ENCODE results near the gene KLF4.
A peak's percentile ranks its signal among the peaks of the same experiment; 100 is the strongest.

KLF4 gene

DNA sequence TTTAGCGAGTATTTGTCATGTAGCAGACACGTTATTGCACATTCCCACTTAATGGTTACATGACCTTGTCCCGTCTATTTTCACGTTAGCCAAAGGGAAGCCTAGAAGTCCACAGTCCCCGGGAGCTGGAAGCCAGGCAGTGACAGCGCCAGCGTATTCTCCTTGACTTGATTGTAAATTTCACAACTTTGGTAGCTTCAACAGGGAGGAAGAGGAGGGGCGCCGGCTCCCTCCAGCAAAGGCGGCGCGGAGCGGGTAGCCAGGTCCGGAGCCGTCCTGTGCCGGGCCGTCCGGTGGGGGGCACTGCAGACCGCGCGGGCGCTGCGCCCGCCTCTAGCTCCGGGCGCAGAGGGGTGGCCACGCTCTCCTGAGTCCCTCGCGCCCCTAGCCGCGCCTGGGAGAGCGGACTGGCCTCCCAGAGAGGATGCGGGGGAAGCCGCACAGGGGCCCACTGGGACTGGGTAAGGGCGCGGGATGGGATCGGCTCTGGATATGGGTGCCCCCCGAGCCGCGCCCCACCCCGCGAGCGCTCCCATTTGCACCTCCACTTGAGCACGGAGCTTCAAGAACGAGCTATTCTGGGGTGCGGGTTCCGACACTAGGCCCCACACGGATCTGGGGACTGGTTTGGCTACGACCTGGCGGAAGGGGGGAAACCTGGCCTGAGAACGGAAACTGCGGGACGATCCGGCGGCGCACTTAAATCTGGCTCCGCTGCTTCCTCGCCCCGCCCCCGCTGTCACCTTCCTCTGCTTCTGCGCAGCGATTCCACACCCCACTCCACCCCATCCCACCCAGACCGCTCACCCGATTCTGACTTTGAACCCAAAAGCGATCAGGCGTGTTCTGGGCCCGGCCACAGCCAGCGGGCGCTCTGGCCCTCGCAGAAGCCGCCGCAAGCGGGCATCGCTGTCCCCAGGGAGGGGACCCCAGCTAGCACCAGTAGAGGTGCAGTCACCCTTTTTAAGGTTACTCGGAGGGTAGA is 23.8 kb downstream of the KLF4 start:
- no peak for DNase-seq (ENCODE audit: low read depth)
- TF ChIP-seq, protein P1, sequence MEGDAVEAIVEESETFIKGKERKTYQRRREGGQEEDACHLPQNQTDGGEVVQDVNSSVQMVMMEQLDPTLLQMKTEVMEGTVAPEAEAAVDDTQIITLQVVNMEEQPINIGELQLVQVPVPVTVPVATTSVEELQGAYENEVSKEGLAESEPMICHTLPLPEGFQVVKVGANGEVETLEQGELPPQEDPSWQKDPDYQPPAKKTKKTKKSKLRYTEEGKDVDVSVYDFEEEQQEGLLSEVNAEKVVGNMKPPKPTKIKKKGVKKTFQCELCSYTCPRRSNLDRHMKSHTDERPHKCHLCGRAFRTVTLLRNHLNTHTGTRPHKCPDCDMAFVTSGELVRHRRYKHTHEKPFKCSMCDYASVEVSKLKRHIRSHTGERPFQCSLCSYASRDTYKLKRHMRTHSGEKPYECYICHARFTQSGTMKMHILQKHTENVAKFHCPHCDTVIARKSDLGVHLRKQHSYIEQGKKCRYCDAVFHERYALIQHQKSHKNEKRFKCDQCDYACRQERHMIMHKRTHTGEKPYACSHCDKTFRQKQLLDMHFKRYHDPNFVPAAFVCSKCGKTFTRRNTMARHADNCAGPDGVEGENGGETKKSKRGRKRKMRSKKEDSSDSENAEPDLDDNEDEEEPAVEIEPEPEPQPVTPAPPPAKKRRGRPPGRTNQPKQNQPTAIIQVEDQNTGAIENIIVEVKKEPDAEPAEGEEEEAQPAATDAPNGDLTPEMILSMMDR (IDR thresholded peaks at IDR 0.05; ENCODE audit: low read depth, low read length, missing control alignments), result peak; percentile 51
- H3K4me3 ChIP-seq (ENCODE audit: low read depth, low read length), result no peak overlapping the region

DNA sequence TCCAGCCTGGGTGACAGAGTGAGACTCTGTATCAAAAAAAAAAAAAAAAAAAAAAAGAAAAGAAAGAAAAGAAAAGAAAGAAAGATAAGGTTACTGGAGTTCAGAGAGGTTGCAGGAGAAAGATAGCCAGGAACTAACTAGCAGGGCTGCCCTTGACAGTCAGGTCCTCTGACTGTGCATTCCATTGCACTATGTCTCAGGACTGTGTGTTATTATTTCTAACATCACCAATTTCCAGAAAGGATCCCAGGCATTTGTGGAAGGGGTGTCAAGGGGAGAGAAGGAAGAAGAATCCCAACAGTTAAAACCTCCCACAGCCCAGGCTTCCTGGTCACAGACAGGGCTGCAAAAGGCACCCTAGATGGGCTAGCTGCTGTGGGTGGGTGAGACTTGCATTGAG is 25.1 kb downstream of the KLF4 start:
- DNase-seq (ENCODE audit: low read depth), result no peak
- H3K4me3 ChIP-seq (ENCODE audit: low read depth, low read length), result no peak overlapping the region
- TF ChIP-seq, protein P1 (IDR thresholded peaks at IDR 0.05; ENCODE audit: low read depth, low read length, missing control alignments), result no peak

DNA sequence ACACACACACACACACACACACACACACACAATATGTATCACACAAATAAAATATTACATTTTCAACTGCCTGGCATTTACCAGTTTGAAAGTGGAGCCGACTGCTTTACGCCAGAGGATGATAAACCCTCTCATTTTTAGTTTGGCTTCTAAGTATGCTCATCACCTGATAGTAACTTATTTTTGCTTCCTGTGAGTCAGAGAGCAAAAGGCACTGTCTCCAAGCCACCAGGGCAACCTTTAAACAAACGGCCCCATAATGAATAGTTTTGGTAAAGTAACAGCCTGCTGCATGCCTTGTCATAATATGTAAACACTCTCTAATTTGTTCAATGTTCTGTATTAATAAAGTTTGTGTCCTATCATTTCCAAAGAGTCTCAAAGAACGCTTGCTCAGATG is 26.9 kb downstream of the KLF4 start:
- H3K4me3 ChIP-seq (ENCODE audit: low read depth, low read length), result no peak overlapping the region
- no peak for DNase-seq (ENCODE audit: low read depth)
- TF ChIP-seq, protein P1 (IDR thresholded peaks at IDR 0.05; ENCODE audit: low read depth, low read length, missing control alignments), result no peak

DNA sequence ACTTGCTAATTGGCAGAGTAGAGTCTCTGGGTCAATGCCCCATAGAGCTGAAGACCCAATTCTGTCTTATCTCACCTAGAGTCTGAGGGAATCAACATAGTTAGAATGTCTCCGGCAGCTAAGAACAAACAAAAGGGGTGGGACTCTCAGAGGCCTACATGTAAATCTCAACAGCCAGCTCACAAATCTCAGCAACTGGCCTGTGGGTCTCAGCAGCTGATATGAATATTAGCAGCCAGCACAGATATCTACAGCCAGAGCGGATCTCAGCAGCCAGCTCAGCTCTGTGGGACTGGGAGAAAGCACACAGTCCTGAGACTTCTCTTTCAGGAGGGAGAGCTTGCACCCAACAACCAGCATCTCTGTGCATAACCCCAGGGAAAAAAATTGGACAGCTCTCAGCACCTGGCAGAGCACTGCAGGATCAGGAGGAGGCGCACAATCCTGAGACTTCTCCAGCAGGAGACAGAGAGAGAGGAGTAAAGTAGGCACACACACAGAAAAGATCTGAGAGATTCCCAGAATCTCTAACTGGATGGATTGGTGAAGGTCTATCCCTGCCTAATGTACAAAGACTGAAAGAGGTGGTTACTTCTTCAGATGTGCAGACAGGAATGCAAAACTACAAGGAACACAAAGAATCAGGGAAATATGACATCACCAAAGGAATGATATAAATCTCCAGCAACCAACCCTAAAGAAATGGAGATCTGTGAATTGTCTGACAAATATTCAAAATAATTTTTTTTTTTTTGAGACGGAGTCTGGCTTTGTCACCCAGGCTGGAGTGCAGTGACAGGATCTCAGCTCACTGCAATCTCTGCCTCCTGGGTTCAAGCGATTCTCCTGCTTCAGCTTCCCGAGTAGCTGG is 29.2 kb downstream of the KLF4 start:
- TF ChIP-seq, protein P1 (IDR thresholded peaks at IDR 0.05; ENCODE audit: low read depth, low read length, missing control alignments), result no peak
- H3K4me3 ChIP-seq (ENCODE audit: low read depth, low read length), result no peak overlapping the region
- DNase-seq (ENCODE audit: low read depth), result no peak

DNA sequence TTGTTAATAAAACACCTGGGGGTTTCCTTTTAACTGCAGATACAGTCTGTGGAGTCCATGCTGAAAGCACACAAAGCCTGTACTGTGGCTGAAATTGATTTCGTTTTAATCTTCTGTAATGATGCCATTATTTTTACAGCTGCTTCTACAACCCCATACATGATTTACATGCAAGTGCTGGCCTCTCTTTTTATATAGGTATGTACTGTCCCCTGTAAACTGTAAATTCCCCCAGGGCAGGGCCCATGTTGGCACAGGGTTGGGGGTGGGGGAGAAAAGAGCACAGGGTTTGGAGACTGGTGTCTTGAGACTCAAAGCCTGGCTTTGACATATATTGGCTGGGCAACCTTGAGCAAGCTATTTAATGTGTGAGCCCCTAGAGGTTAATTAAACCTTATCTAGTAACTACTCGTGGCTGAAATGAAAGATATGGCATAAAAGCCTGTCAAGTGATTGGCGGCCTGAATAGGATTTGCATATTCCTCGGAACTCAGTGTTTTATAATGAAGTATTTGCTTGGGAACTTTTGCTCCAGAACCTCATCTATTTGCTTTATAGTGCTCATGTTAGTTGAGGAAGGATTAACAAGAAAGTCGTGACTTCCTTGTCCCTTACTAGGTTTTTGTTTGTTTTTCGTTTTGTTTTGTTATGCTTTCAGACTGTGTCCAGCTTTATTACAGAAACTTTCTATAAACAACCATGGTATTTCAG is 34.0 kb downstream of the KLF4 start:
- no peak overlapping the region for H3K4me3 ChIP-seq (ENCODE audit: low read depth, low read length)
- no peak for DNase-seq (ENCODE audit: low read depth)
- TF ChIP-seq, protein P1 (IDR thresholded peaks at IDR 0.05; ENCODE audit: low read depth, low read length, missing control alignments), result no peak

DNA sequence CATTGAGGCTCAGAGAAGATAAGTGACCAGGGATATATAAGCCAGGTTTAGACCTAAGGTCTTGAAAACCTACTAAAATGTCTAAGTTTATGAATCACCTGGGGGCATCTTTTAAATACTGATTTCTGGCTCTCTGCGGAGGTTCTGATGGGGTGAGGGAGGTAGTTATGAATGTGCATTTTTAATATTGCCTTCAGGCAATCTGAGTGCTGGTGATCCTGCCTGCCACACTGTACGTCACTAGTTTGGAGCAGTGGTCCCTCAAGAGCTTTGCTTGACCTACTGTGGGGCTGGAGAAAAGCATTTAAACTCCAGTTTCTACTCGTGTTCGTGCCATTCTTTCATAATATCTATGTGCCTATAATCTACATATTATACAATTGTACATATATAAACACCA is 36.1 kb downstream of the KLF4 start:
- DNase-seq (ENCODE audit: low read depth), result no peak
- no peak overlapping the region for H3K4me3 ChIP-seq (ENCODE audit: low read depth, low read length)
- TF ChIP-seq, protein P1 (IDR thresholded peaks at IDR 0.05; ENCODE audit: low read depth, low read length, missing control alignments), result no peak
